HG02840 (cell line): Measurements from ENCODE around the gene MPC1.

ENCODE experiments used
- ATAC-seq: cut with Tn5 transposase; IDR thresholded peaks from one replicate; pipeline ENCODE4 v1.9.1; 2021; ENCODE audit warnings: mild to moderate bottlenecking, moderate library complexity, moderate number of reproducible peaks; ENCODE audit not compliant: unreplicated experiment, low FRiP score

The MPC1 gene

DNA sequence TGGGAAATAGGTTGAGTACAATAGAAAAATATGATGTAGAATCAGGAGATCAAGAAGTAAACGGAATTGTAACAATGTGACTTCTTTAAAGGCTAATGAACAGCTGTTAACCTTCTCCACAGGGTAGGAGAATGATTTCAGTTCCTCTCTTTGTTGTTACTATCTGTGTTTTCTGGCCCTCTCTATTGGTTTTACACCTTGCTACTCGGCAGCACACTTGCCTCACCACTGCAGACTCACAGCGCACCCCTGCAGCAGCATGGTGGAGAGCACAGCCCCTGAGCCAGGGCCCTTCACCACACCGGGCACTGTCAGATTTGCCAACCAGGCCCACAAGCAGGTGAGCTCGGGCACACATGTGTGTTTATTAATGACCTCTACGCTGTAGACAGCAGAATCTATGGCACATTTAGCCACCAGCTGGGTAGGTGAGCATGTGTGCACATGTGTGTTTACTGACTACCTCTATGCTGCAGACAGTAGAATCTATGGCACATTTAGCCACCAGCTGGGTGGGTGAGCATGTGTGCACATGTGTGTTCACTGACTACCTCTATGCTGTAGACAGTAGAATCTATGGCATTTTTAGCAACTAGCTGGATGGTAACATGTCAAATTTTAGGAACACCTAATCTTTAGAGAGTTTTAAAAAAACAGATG, 57.2 kb downstream of the MPC1 start:
- no peak for ATAC-seq

- no peak for ATAC-seq
Observed at GRCh38 chr6:166323395-166323794, 59.3 kb downstream of the MPC1 start.

- ATAC-seq = no peak
Observed at GRCh38 chr6:166318649-166319600, 63.8 kb downstream of the MPC1 start.

DNA sequence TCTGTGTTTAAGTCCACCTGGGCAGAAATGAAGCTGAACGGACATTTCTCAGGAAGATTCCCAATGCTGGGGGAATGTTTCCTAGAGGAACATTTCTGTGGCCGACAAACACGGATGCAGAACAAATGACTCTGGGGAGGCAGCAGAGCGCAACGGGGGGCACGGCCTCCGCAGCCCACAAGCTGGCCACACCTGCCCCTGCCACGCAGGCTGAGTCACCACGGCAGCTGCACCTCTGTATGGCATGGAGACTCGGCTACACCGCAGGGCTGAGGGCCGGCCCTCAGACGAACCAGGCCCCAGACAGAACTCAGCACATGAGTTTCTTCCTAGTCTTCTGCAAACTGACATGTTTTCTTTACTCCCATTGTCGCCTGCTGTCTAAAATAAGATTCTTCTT, 64.5 kb downstream of the MPC1 start:
- ATAC-seq = no peak

DNA sequence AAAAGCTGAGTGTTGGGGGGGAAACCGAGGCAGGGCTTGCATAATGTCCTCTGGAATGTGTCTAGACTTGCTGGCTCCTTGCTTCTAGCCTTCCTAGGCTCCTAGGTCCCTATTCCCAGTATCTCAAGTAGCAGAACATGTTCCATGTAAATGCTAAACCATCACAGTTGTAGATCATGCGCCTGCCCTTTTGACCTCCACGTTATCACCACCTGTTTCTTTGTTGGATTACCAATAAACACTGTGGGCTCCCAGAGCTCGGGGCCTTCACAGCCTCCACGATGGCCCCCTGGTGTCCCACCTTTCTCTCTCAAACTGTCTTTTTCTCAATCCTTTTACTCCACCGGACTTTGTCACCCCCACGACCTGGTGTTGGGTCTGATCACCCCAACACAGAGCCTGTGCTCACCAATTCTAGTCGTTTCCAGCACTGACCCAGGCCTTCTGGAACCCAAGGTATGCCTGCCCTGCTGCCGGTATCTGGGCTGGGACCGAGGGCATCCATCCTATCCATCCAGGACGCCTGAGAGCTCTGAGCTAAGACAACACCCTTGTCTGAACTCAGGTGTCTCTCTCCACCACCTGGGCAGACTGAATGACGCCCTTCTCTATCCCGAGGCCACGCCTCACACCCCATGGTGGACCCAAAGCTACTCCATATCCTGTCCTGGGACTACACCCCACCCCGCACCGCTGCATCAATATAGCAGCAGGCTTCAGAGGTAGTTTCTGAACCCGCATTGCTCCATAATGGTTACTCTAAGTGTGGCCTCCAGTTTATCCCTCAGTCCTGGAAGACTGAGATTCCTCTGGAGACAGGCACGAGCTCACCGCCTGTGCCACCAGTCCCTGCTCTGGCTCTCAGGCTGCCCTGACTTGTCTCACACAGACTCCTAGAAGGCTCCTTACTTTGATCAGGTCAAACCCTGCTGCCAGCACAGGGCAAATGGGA, 65.2 kb downstream of the MPC1 start:
- ATAC-seq = no peak

DNA sequence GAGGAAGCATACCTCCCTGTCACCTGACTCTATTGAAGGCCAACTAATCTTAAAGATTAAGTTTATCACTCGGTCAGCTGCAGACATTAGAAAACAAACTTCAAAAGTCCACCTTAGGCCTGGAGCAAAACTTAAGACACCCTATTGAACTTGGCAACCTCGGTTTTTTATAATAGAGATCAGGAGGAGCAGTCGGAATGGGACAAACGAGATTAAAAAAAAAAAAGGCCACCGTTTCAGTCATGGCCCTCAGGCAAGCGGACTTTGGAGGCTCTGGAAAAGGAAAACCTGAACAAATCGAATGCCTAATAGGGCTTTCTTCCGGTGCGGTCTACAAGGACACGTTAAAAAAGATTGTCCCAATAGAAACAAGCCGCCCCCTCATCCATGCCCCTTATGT, 67.3 kb downstream of the MPC1 start:
- no peak for ATAC-seq
